GM12801 (cell line): ENCODE measurements around the gene COX19.

Experiments
- TF ChIP-seq, protein P1 (sequence below): IDR thresholded peaks from one replicate; pipeline ENCODE4 v1.5.1; 2011; ENCODE audit warnings: control low read depth; ENCODE audit not compliant: insufficient read length; ENCODE audit errors: extremely low read depth

COX19 gene

DNA sequence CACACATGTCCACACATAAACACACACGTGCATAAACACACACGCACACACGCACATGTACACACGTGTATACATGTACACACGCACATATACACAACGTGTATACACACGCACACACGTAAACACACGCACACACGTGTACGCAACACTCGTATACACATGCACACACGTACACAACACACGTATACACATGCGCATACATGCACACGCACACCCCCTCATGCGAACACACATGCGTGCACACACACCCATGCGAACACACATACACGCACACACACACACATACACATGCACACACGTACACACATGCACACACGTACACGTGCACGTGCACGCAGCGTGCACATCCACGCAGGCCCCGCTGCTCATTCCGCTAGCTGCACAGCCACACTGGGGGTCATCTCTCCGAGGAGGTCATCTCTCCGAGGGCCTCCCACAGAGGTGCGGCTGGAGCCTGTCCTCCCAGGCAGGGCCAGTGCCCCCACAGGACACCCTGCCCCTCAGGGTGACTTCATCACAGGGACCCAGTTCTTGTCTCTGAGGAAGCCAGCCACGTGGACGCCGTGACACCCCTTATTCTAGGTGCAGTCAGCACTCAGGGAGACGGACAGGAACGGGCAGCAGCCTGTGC lies 33.5 kb upstream of the COX19 start:
- TF ChIP-seq, protein P1, sequence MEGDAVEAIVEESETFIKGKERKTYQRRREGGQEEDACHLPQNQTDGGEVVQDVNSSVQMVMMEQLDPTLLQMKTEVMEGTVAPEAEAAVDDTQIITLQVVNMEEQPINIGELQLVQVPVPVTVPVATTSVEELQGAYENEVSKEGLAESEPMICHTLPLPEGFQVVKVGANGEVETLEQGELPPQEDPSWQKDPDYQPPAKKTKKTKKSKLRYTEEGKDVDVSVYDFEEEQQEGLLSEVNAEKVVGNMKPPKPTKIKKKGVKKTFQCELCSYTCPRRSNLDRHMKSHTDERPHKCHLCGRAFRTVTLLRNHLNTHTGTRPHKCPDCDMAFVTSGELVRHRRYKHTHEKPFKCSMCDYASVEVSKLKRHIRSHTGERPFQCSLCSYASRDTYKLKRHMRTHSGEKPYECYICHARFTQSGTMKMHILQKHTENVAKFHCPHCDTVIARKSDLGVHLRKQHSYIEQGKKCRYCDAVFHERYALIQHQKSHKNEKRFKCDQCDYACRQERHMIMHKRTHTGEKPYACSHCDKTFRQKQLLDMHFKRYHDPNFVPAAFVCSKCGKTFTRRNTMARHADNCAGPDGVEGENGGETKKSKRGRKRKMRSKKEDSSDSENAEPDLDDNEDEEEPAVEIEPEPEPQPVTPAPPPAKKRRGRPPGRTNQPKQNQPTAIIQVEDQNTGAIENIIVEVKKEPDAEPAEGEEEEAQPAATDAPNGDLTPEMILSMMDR: no peak

DNA sequence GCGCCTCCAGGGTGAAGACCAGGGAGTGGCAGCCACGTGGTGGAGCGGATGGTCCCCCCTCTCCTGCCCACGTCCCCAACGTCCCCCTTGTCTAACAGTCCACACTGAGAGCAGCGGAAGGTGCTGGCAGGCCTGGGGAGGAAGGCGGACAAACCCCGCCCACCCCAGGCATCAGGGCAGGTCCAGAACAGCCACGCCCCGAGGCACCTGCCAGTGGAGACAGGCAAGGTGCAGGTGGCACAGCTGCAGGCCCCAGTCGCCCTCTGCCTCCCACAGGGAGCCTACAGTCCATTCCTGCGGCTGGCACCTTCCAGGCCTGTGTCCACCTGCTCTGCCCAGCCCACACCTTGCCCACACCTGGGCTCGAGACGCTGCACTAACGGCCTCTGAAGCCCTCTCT lies 32.6 kb upstream of the COX19 start:
- TF ChIP-seq, protein P1: no peak

- TF ChIP-seq, protein P1: no peak
Measured at GRCh38 chr7:1005303-1005702, 30.0 kb upstream of the COX19 start.

- TF ChIP-seq, protein P1: no peak
Measured at GRCh38 chr7:1004018-1004852, 28.9 kb upstream of the COX19 start.

GRCh38 chr7:999941-1000935 lies 24.9 kb upstream of the COX19 start:
- TF ChIP-seq, protein P1: no peak

- TF ChIP-seq, protein P1: no peak
Measured at GRCh38 chr7:999149-999879, 24.0 kb upstream of the COX19 start.
